HG03280 (cell line): Measurements from ENCODE around the gene RPS6KA4.

Source experiments
- ATAC-seq: cut with Tn5 transposase; IDR thresholded peaks from one replicate; pipeline ENCODE4 v1.9.1; 2021; ENCODE audit warnings: mild to moderate bottlenecking, moderate library complexity; ENCODE audit not compliant: unreplicated experiment

RPS6KA4 gene

GRCh38 chr11:64362339-64362738, 3.4 kb downstream of the RPS6KA4 start:
- ATAC-seq: no peak

- ATAC-seq: no peak
Observed at GRCh38 chr11:64364435-64364834, 5.5 kb downstream of the RPS6KA4 start.

GRCh38 chr11:64364911-64365310, 5.9 kb downstream of the RPS6KA4 start:
- no peak for ATAC-seq

- no peak for ATAC-seq
Observed at GRCh38 chr11:64366751-64367150, 7.8 kb downstream of the RPS6KA4 start.

GRCh38 chr11:64367931-64368672, 9.1 kb downstream of the RPS6KA4 start:
- ATAC-seq: no peak

- ATAC-seq: no peak
Observed at GRCh38 chr11:64368673-64369074, 9.7 kb downstream of the RPS6KA4 start.

- ATAC-seq: no peak
Observed at GRCh38 chr11:64369440-64370421, 10.8 kb downstream of the RPS6KA4 start.

GRCh38 chr11:64371201-64371600, 12.2 kb downstream of the RPS6KA4 start:
- no peak for ATAC-seq

GRCh38 chr11:64372021-64372420, 13.1 kb downstream of the RPS6KA4 start:
- ATAC-seq: no peak

GRCh38 chr11:64372802-64373597, 14.0 kb downstream of the RPS6KA4 start:
- ATAC-seq: no peak

GRCh38 chr11:64373598-64373974, 14.6 kb downstream of the RPS6KA4 start:
- ATAC-seq: no peak

- no peak for ATAC-seq
Observed at GRCh38 chr11:64376071-64376470, 17.1 kb downstream of the RPS6KA4 start.

GRCh38 chr11:64378335-64378880, 19.4 kb downstream of the RPS6KA4 start:
- no peak for ATAC-seq

GRCh38 chr11:64379160-64379559, 20.2 kb downstream of the RPS6KA4 start:
- no peak for ATAC-seq

- ATAC-seq: no peak
Observed at GRCh38 chr11:64379817-64380709, 21.1 kb downstream of the RPS6KA4 start.

- ATAC-seq: no peak
Observed at GRCh38 chr11:64381350-64381749, 22.4 kb downstream of the RPS6KA4 start.

GRCh38 chr11:64382047-64382446, 23.1 kb downstream of the RPS6KA4 start:
- no peak for ATAC-seq

GRCh38 chr11:64382586-64382985, 23.6 kb downstream of the RPS6KA4 start:
- no peak for ATAC-seq

GRCh38 chr11:64383580-64383979, 24.6 kb downstream of the RPS6KA4 start:
- no peak for ATAC-seq
